H1 (cell line): Measurements from ENCODE around the gene NSFL1C. TPM values are rescaled to one million over a fixed set of nuclear protein-coding genes. Genes with fewer than 3 reads are reported as not detected.

Experiments
- CTCF ChIA-PET: fragments of 300-600 bp; sonication (Branson Sonifier 250); formaldehyde crosslinking; loops from one replicate; lab custom pipeline; 2021; ENCODE audit not compliant: partially characterized antibody; lab: Charles Lee
- POLR2A ChIA-PET: fragments of 300-600 bp; sonication (Branson Sonifier 250); formaldehyde crosslinking; loops from one replicate; lab custom pipeline; 2021; ENCODE audit warnings: inconsistent platforms; ENCODE audit not compliant: partially characterized antibody; lab: Charles Lee
- DNase-seq, 2 experiments: peaks; one replicate each; pipeline versions ENCODE4 v3.0.0 to v3.0.0-alpha.2; 2010 to 2022; ENCODE audit warnings: low spot score in 2 of 2, low read depth in 1 of 2, mixed read lengths in 1 of 2
- FAIRE-seq: peaks from 2 replicates; lab custom pipeline; 2011; peaks lifted over from hg19 to GRCh38; lab: Jason Lieb, UNC
- H2AFZ ChIP-seq: 2 replicates; pipeline ENCODE4 v1.8.1; 2012; ENCODE audit warnings: low read length, inconsistent platforms
- H2AK5ac ChIP-seq: 2 replicates; pipeline ENCODE4 v1.6.1; 2013; ENCODE audit warnings: low read depth, low read length
- H2BK120ac ChIP-seq: replicated peaks from 2 replicates; pipeline ENCODE3; 2013; ENCODE audit warnings: low read depth, low read length, inconsistent platforms
- H2BK12ac ChIP-seq: 2 replicates; pipeline ENCODE4 v1.6.1; 2013; ENCODE audit warnings: low read depth, low read length
- H2BK15ac ChIP-seq: 2 replicates; pipeline ENCODE4 v1.6.1; 2013; ENCODE audit warnings: low read length
- H2BK20ac ChIP-seq: 2 replicates; pipeline ENCODE4 v1.6.1; 2013; ENCODE audit warnings: low read length
- H2BK5ac ChIP-seq: 2 replicates; pipeline ENCODE4 v1.6.1; 2013; ENCODE audit warnings: low read depth, low read length
- H3K14ac ChIP-seq: 2 replicates; pipeline ENCODE4 v1.6.1; 2013; ENCODE audit warnings: inconsistent platforms; ENCODE audit not compliant: insufficient read length
- H3K18ac ChIP-seq: 2 replicates; pipeline ENCODE4 v1.6.1; 2013; ENCODE audit warnings: low read length; ENCODE audit errors: extremely low read depth
- H3K23ac ChIP-seq: 2 replicates; pipeline ENCODE4 v1.6.1; 2013; ENCODE audit warnings: inconsistent platforms; ENCODE audit not compliant: insufficient read length
- H3K23me2 ChIP-seq: 2 replicates; pipeline ENCODE4 v1.6.1; 2013; ENCODE audit warnings: low read depth, low read length
- H3K27ac ChIP-seq: 2 replicates; pipeline ENCODE4 v1.6.1; 2011; ENCODE audit warnings: low read depth, low read length, inconsistent platforms
- H3K27me3 ChIP-seq, 4 experiments: replicated peaks in 1 of 4; 1 replicate in 1 of 4; 2 replicates in 3 of 4; pipeline versions ENCODE4 v1.6.1 to v1.8.1; 2011 to 2013; ENCODE audit warnings: low read length in 3 of 4, mild to moderate bottlenecking in 3 of 4, inconsistent platforms in 2 of 4, mixed read lengths in 2 of 4, moderate library complexity in 1 of 4; ENCODE audit not compliant: control insufficient read depth in 3 of 4, insufficient read depth in 3 of 4; ENCODE audit errors: extremely low read depth in 1 of 4
- H3K36me3 ChIP-seq, 4 experiments: 2 replicates each; pipeline versions ENCODE4 v1.6.1 to v1.8.1; 2011 to 2013; ENCODE audit warnings: mild to moderate bottlenecking in 4 of 4, low read length in 3 of 4, moderate library complexity in 2 of 4, control low read depth in 1 of 4, inconsistent platforms in 1 of 4; ENCODE audit not compliant: insufficient read depth in 4 of 4, control insufficient read depth in 2 of 4
- H3K4ac ChIP-seq: replicated peaks from 2 replicates; pipeline ENCODE3; 2013; ENCODE audit warnings: low read length, low read depth, mixed read lengths, inconsistent platforms; ENCODE audit not compliant: insufficient read length
- H3K4me1 ChIP-seq, 4 experiments: replicated peaks in 1 of 4; 1 replicate in 1 of 4; 2 replicates in 3 of 4; pipeline versions ENCODE4 v1.6.1 to v1.8.1; 2011 to 2013; ENCODE audit warnings: low read length in 3 of 4, inconsistent platforms in 2 of 4, mixed read lengths in 1 of 4; ENCODE audit not compliant: insufficient read depth in 4 of 4, control insufficient read depth in 3 of 4
- H3K4me2 ChIP-seq, 2 experiments: 2 replicates each; pipeline versions ENCODE4 v1.6.1 to v1.8.1; 2011 to 2013; ENCODE audit warnings: low read depth in 2 of 2, low read length in 2 of 2, control low read depth in 1 of 2, inconsistent platforms in 1 of 2, mild to moderate bottlenecking in 1 of 2; ENCODE audit not compliant: insufficient read depth in 1 of 2
- H3K4me3 ChIP-seq, 4 experiments: fragments of 200-600, 300-600 bp in 1 of 4; sonication (generic), shearing (Covaris generic), sonication (Bioruptor Twin) in 1 of 4; 2 replicates each; pipeline versions ENCODE4 v1.5.1 to v1.8.1; 2011 to 2016; ENCODE audit warnings: low read length in 4 of 4, low read depth in 3 of 4, control low read depth in 2 of 4, inconsistent platforms in 2 of 4, mild to moderate bottlenecking in 2 of 4, mixed read lengths in 1 of 4, moderate library complexity in 1 of 4; ENCODE audit not compliant: insufficient read depth in 2 of 4; ENCODE audit errors: extremely low read depth in 1 of 4
- H3K56ac ChIP-seq: replicated peaks from 2 replicates; pipeline ENCODE3; 2013; ENCODE audit warnings: low read depth, mild to moderate bottlenecking, mixed read lengths, low read length, inconsistent platforms; ENCODE audit not compliant: insufficient read length
- H3K79me1 ChIP-seq: 2 replicates; pipeline ENCODE4 v1.6.1; 2013; ENCODE audit warnings: low read depth, low read length, control low read depth
- H3K79me2 ChIP-seq, 2 experiments: 2 replicates each; pipeline versions ENCODE4 v1.6.1 to v1.8.1; 2012 to 2013; ENCODE audit warnings: low read length in 2 of 2, mild to moderate bottlenecking in 2 of 2, inconsistent platforms in 1 of 2; ENCODE audit not compliant: insufficient read depth in 2 of 2, control insufficient read depth in 1 of 2
- H3K9ac ChIP-seq, 4 experiments: replicated peaks in 1 of 4; 1 replicate in 1 of 4; 2 replicates in 3 of 4; pipeline versions ENCODE4 v1.6.1 to v1.8.1; 2011 to 2013; ENCODE audit warnings: low read depth in 3 of 4, low read length in 3 of 4, control low read depth in 2 of 4, mild to moderate bottlenecking in 2 of 4, moderate library complexity in 2 of 4, inconsistent platforms in 1 of 4; ENCODE audit errors: extremely low read depth in 1 of 4
- H3K9me3 ChIP-seq, 2 experiments: 2 replicates each; pipeline versions ENCODE4 v1.6.1 to v1.8.1; 2012 to 2013; ENCODE audit warnings: mild to moderate bottlenecking in 2 of 2, moderate library complexity in 2 of 2, control low read depth in 1 of 2, inconsistent platforms in 1 of 2, low read depth in 1 of 2, low read length in 1 of 2, mixed read lengths in 1 of 2; ENCODE audit not compliant: insufficient read depth in 2 of 2
- H4K20me1 ChIP-seq, 2 experiments: replicated peaks in 1 of 2; 2 replicates each; pipeline versions ENCODE3 to v1.8.1; 2011 to 2013; ENCODE audit warnings: inconsistent platforms in 2 of 2, low read length in 2 of 2, mild to moderate bottlenecking in 1 of 2; ENCODE audit not compliant: insufficient read depth in 2 of 2, control insufficient read depth in 1 of 2
- H4K5ac ChIP-seq: 2 replicates; pipeline ENCODE4 v1.6.1; 2013; ENCODE audit warnings: low read length, low read depth, mixed read lengths, inconsistent platforms; ENCODE audit not compliant: insufficient read length
- H4K8ac ChIP-seq: 2 replicates; pipeline ENCODE4 v1.8.0; 2013; ENCODE audit warnings: mild to moderate bottlenecking, moderate library complexity, low read length, inconsistent platforms; ENCODE audit not compliant: insufficient read depth; ENCODE audit errors: extremely low read depth
- H4K91ac ChIP-seq: replicated peaks from 2 replicates; pipeline ENCODE3; 2013; ENCODE audit warnings: low read length, mixed read lengths, inconsistent platforms; ENCODE audit not compliant: insufficient read length
- WGBS, 2 experiments: shearing (Covaris generic) in 1 of 2; methylation state at CpG; one replicate each; pipeline versions ENCODE4 v1.1.6 to v1.1.7; 2013 to 2015; ENCODE audit warnings: low lambda C conversion rate in 2 of 2, mixed read lengths in 2 of 2, inconsistent platforms in 1 of 2, low coverage in 1 of 2, missing lambda C conversion rate in 1 of 2; ENCODE audit not compliant: insufficient replicate concordance in 2 of 2, insufficient coverage in 1 of 2, insufficient read length in 1 of 2; ENCODE audit errors: extremely low coverage in 1 of 2, missing lambda C conversion rate in 1 of 2; 5-methylcytosine and 5-hydroxymethylcytosine counted together
- polyA plus RNA-seq, 7 experiments: library from polyadenylated mRNA; depleted of rRNA in 3 of 7; stranded (reverse) in 5 of 7; unstranded in 2 of 7; fragments of >200 nt in 5 of 7; fragments of 200-250 nt in 2 of 7; gene quantifications; 1 replicate in 5 of 7; 2 replicates in 1 of 7; 4 replicates in 1 of 7; pipeline versions ENCODE4 v1.2.1 to v1.2.3, GENCODE V29; 2011 to 2013; ENCODE audit warnings: missing spikeins in 2 of 7, mixed read lengths in 2 of 7
- total RNA-seq: library from RNA; stranded (reverse); fragmentation: NEBNext Ultra II Directional; extraction: Animal tissue kit (Norgen Biotek cat#: 25700); gene quantifications from 2 replicates; pipeline ENCODE4 v1.2.1, GENCODE V29; 2021

Gene NSFL1C
- total and polyA plus RNA-seq, 2 of the 8 experiments (the other 6 are each of a cell fraction or from before 2014, with no cell fraction given) = 21.6 to 98.0 TPM

- FAIRE-seq = no peak
- DNase-seq = no peak
- Histone ChIP-seq H3K27ac (no peak overlapping the region), H2BK120ac (no peak overlapping the region), H3K23ac (no peak overlapping the region), H3K4me3 (no peak overlapping the region), H3K4ac (no peak overlapping the region), H3K56ac (no peak overlapping the region), H3K18ac (no peak overlapping the region), H2AFZ (0 out of 2 replicates have a peak overlapping the region, but pooled peaks have one; percentile 7), H2BK20ac (no peak overlapping the region), H4K8ac (no peak overlapping the region), H4K20me1 (no peaks in the 10 kb centered on the region), H3K9me3 (no peaks in the 10 kb centered on the region), H3K4me2 (no peak overlapping the region), H2BK12ac (no peak overlapping the region), H2AK5ac (no peak overlapping the region), H4K91ac (no peak overlapping the region), H3K23me2 (no peaks in the 10 kb centered on the region), H4K5ac (no peak overlapping the region), H3K27me3 (peaks cover 0 to 4% (median 1%) of the 10 kb centered on the region in 4 experiments; a peak in 2 of 7 replicates), H2BK5ac (no peak overlapping the region), H3K36me3 (no peaks in the 10 kb centered on the region), H3K14ac (no peak overlapping the region), H2BK15ac (no peak overlapping the region), H3K79me2 (no peaks in the 10 kb centered on the region), H3K9ac (no peak overlapping the region), H3K79me1 (no peaks in the 10 kb centered on the region), H3K4me1 (no peaks in the 10 kb centered on the region; a peak in 1 of 7 replicates)
- CTCF ChIA-PET = interaction anchor here (1.8 to 4.5 kb wide), 2 partner anchors 9 to 12 kb away, joined by 6 to 31 read pairs; no protein-coding TSS in a partner anchor
- POLR2A ChIA-PET = no interaction called here
- WGBS, 2 experiments = 65% methylated on average over 3 of the region's 3 CpGs; no CpG with 5 or more reads in 1 of the 2 experiments
Measured at GRCh38 chr20:1494436-1494835, 27.8 kb upstream of the NSFL1C start.
